CD4-positive, alpha-beta T cell treated with Interferon alpha-2 for 1 hour (primary cell): ENCODE measurements around the gene DNAJC18.
"Not testable (repeated sequence)": the region's sequence is repeated elsewhere in the genome, so short reads cannot be mapped to it uniquely, and the experiment has no call there.

ENCODE experiments used
- DNase-seq, 2 donors: peaks; one replicate each; pipeline ENCODE4 v3.0.0-alpha.2; 2020 to 2022

DNAJC18 gene

GRCh38 chr5:139401546-139401945, 37.8 kb downstream of the DNAJC18 start:
- no peak for DNase-seq

DNA sequence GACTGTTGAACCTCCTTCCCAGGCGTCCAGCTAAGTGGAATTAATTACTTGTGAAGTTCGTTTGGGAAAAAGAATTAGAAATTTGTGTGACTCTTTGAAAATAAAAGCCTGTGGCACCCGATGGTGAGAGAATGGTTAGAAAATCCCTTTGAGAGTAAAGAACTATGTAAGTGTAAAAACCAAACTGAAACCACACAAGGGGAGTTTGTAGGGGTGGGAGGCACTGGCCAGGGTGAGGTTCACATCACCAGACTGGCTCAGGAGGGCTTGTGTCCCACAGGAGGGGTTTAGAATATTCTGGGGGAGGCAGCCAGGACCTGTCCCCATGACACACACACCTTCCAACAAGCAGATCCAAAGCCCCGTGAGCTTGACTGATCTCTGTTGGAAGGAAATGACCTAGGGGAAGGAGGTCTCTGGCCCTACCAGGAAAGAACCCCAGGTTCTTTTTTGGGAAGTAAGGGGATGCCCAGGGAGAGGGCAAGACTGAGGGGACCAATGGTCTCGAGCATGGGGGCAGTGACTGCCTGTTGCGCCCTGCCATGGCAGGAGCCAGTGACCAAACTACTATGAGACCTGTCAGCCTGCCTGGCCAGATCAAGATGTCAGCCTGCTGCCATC, 39.7 kb downstream of the DNAJC18 start:
- DNase-seq: no peak

DNA sequence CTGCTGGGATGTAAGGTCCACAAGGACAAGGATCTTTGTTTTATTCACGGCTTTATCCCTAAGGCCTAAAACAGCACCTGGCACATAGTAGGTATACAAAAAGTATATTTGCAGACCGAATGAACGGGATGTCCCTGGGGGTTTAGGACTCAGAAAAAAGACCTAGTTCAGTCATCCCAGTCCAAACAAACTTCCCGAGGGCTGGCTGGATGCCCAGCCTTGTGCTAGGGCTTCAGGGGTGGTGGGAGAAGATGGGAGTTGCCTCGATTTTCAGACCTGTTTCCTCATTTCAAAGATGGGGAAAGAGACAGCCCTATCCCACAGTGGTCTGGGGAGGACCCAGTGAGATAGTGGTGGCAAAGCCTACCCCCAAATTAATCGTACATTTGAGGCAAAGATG, 41.4 kb downstream of the DNAJC18 start:
- no peak for DNase-seq

- DNase-seq: no peak
These were observed 42.6 kb downstream of the DNAJC18 start for GRCh38 chr5:139396691-139397090.

GRCh38 chr5:139395844-139396640, 43.3 kb downstream of the DNAJC18 start:
- no peak for DNase-seq

GRCh38 chr5:139394654-139395566, 44.4 kb downstream of the DNAJC18 start, which contains the start of gene PROB1:
PROB1 (minus strand) TSS chr5:139395104; CDS start chr5:139395081, 23 bp downstream.
- no peak for DNase-seq

- DNase-seq: peak; percentile 50 to 71
These were observed 45.1 kb downstream of the DNAJC18 start for GRCh38 chr5:139394123-139394653.

DNA sequence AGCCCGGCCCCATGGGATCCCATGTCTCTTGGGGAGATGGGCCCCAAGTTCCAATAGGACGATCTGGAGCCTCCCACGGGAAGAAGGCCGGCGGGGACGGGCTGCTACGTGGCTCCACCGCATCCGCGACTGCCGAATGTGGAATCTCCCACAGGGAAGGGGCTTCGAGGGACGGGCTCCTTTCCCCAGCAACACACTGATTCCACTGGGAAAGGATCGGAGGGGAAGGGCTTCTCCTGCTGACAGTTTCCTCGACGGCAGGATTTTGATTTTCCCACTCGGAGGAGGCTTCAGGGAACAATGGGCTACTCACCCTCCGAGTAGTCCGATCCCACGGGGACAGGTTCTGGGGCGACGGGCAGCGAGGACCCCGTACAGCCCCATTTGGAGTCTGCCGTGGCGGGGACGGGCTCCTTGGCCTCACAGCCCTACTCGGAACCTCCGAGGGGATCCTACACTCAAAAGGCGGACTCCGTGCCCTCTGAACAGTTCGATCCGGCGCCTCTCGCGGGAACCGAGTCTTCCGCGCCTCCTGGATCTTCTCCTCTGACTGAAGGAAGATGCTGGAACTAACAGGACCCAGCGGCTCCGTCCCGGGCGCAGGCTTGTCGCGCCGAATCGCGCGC, 45.7 kb downstream of the DNAJC18 start:
- no peak for DNase-seq

DNA sequence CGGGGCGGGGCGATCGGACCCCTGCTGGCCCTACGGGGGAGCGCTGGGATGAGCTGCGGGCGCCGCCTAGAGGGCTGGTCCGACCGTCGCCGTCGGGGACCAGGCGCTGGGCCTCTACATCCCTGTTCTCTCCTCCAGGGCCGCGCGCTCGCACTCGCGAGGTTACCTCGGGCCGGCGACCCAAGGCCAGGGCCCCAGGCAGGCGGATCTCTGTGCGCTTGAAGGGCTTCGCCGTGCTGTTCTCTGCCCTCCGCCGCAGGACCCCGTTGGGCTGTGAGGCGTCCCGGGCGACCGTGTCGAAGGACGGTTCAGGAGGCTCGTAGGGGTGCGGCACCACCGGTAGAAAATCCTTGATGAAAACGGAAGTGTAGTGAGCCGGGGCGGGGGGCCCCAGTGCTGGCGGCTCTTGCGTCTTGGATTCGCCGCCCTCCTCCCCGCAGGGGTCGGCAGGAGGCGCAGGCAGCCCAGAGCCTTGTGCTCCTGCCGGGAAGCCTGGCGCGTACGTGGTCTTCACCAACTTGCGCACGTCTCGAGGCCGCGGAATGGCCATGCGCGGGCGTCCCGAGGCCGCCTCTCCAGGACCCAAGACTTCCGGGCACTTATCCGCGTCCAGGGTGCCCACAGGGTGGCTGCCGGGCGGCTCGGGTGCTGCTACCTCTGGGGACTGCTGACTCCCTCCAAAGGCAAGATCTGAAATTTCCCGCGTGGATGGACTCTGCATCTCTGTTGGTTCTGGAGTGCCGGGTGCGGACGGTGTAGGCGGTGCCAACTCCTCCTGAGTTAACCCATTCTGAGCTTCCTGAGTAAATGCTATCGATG, 46.4 kb downstream of the DNAJC18 start:
- peak; percentile 80 to 84 for DNase-seq

GRCh38 chr5:139392324-139392677, 47.0 kb downstream of the DNAJC18 start:
- DNase-seq: no peak

GRCh38 chr5:139391570-139392323, 47.6 kb downstream of the DNAJC18 start:
- no peak for DNase-seq

DNA sequence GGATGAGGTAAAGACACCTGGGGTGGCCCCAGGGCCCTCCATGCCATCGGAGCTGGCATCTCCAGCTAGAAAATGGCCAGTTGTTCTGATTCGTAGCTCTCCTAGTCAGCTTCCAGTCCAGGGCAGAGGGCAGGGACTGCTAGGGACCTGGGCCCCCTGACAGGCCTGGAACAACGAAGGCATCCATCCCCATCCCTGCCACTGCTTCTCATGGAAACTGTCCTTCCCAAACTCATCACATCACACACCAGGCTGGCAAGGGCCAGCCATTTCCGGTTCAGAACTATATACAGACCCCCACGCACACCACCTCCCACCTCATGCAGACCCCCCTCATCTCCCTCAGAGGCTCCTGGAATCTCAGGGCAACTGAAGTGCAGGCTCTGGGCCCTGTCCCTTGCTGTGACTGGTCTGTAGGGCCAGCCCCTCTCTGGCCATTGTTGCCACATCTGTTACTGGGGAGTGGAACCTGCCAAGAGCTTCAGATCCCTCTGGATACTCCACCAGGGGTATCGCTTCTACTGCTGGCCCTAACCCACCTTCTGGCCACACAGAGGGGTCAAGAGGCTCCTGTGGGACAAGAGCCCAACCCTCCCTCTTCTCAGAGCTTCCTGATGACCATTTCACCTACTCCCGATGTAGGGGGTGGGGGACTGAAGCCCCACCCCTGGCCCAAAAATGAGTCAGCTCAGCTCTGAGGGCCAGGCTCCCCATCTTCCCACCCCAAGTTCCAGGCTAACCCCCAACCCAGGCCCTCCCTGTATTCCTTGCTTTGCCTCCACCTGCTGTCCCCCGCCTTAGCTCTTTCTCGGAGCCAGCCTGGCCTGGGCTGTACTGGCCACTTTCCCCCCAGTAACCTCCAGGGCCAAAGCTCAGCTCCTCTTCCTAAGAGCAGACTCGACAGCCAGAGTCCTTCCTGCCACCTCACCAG, 48.4 kb downstream of the DNAJC18 start:
- no peak for DNase-seq

GRCh38 chr5:139389701-139390638, 49.4 kb downstream of the DNAJC18 start, which contains the start of gene MZB1:
MZB1 (minus strand) TSS chr5:139389913; CDS start chr5:139389856, 57 bp downstream.
- DNase-seq: peak; percentile 83

- DNase-seq: peak in 1 of 2 donors; percentile 64
These were observed 51.0 kb downstream of the DNAJC18 start for GRCh38 chr5:139388198-139388821.

GRCh38 chr5:139387611-139388197, 51.6 kb downstream of the DNAJC18 start:
- DNase-seq: no peak

GRCh38 chr5:139386956-139387355, 52.4 kb downstream of the DNAJC18 start:
- DNase-seq: not testable (repeated sequence)

DNA sequence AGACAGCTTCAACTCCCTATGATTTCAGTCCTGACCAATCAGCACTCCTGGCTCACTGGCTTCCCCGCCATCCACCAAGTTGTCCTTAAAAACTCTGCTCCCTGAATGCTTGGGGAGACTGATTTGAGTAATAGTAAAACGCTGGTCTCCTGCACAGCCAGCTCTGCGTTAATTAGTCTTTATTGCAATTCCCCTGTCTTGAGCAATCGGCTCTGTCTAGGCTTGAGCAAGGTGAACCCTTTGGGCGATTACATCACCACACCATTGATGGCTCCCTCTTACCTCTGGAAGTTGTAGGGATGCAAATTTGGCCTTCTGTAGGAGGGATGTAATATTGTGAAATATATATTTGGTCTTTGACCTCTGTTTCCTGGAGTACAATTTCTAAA, 53.3 kb downstream of the DNAJC18 start:
- no peak for DNase-seq
